Measurements from ENCODE around the gene MARVELD3.

The MARVELD3 gene

GRCh38 chr16:71659471-71659870, 33.5 kb downstream of the MARVELD3 start:
- H3K79me2 ChIP-seq (ENCODE audit: insufficient read depth, low read length): no peaks in the 10 kb centered on the region
- H4K20me1 ChIP-seq (ENCODE audit: insufficient read depth, low read length): no peaks in the 10 kb centered on the region
- no peaks in the 10 kb centered on the region for H3K4me1 ChIP-seq (ENCODE audit: insufficient read depth, low read length, severe bottlenecking)
- H3K27me3 ChIP-seq (ENCODE audit: insufficient read depth, low read length): no peaks in the 10 kb centered on the region
- H3K9me2 ChIP-seq (ENCODE audit: low read depth, low read length): no peaks in the 10 kb centered on the region
- no peak for TF ChIP-seq CTCF (IDR thresholded peaks at IDR 0.05; ENCODE audit: low read length)
- TF ChIP-seq EZH2 (IDR thresholded peaks at IDR 0.05; ENCODE audit: borderline replicate concordance, low read length): no peak
- H3K4me3 ChIP-seq (ENCODE audit: low read depth, low read length, poor library complexity, severe bottlenecking): no peak overlapping the region
- no peak overlapping the region for H3K4me2 ChIP-seq (ENCODE audit: low read length)
- no peak overlapping the region for H3K27ac ChIP-seq (ENCODE audit: low read depth, low read length, poor library complexity, severe bottlenecking)
- peaks cover 39% of the 10 kb centered on the region for H3K36me3 ChIP-seq (ENCODE audit: insufficient read depth, low read length)
- H3F3A ChIP-seq (ENCODE audit: insufficient read depth, low read length): no peaks in the 10 kb centered on the region
- no peak overlapping the region for H3K9ac ChIP-seq (ENCODE audit: low read length)
- no peaks in the 10 kb centered on the region for H3K9me3 ChIP-seq (ENCODE audit: low read length)
- H2AFZ ChIP-seq (ENCODE audit: low read length): no peak overlapping the region

- Histone ChIP-seq H2AFZ (ENCODE audit: low read length) (no peak overlapping the region), H4K20me1 (ENCODE audit: insufficient read depth, low read length) (no peaks in the 10 kb centered on the region)
Observed at GRCh38 chr16:71666264-71666663, 40.3 kb downstream of the MARVELD3 start.

GRCh38 chr16:71666928-71667707, 41.1 kb downstream of the MARVELD3 start:
- Histone ChIP-seq H3K9me2 (ENCODE audit: low read depth, low read length) (no peaks in the 10 kb centered on the region), H3K4me1 (ENCODE audit: insufficient read depth, low read length, severe bottlenecking) (no peaks in the 10 kb centered on the region), H3K27me3 (ENCODE audit: insufficient read depth, low read length) (no peaks in the 10 kb centered on the region), H3K4me3 (ENCODE audit: low read depth, low read length, poor library complexity, severe bottlenecking) (no peak overlapping the region), H3K9ac (ENCODE audit: low read length) (no peak overlapping the region), H3K9me3 (ENCODE audit: low read length) (no peaks in the 10 kb centered on the region), H3F3A (ENCODE audit: insufficient read depth, low read length) (no peaks in the 10 kb centered on the region), H3K27ac (ENCODE audit: low read depth, low read length, poor library complexity, severe bottlenecking) (no peak overlapping the region), H3K36me3 (ENCODE audit: insufficient read depth, low read length) (peaks cover 47% of the 10 kb centered on the region), H4K20me1 (ENCODE audit: insufficient read depth, low read length) (no peaks in the 10 kb centered on the region), H2AFZ (ENCODE audit: low read length) (no peak overlapping the region), H3K4me2 (ENCODE audit: low read length) (no peak overlapping the region), H3K79me2 (ENCODE audit: insufficient read depth, low read length) (no peaks in the 10 kb centered on the region)
- TF ChIP-seq CTCF (IDR thresholded peaks at IDR 0.05; ENCODE audit: low read length): no peak
- TF ChIP-seq EZH2 (IDR thresholded peaks at IDR 0.05; ENCODE audit: borderline replicate concordance, low read length): no peak

More at GRCh38 chr16:71666264-71666663, 40.3 kb downstream of the MARVELD3 start:
- Histone ChIP-seq H3K9me2 (ENCODE audit: low read depth, low read length) (no peaks in the 10 kb centered on the region), H3K4me2 (ENCODE audit: low read length) (no peak overlapping the region), H3K4me3 (ENCODE audit: low read depth, low read length, poor library complexity, severe bottlenecking) (no peak overlapping the region), H3K27ac (ENCODE audit: low read depth, low read length, poor library complexity, severe bottlenecking) (no peak overlapping the region), H3K9ac (ENCODE audit: low read length) (no peak overlapping the region), H3K27me3 (ENCODE audit: insufficient read depth, low read length) (no peaks in the 10 kb centered on the region), H3K79me2 (ENCODE audit: insufficient read depth, low read length) (no peaks in the 10 kb centered on the region), H3K36me3 (ENCODE audit: insufficient read depth, low read length) (peaks cover 47% of the 10 kb centered on the region), H3K9me3 (ENCODE audit: low read length) (no peaks in the 10 kb centered on the region), H3K4me1 (ENCODE audit: insufficient read depth, low read length, severe bottlenecking) (no peaks in the 10 kb centered on the region), H3F3A (ENCODE audit: insufficient read depth, low read length) (no peaks in the 10 kb centered on the region)
- TF ChIP-seq CTCF (IDR thresholded peaks at IDR 0.05; ENCODE audit: low read length) (no peak), EZH2 (IDR thresholded peaks at IDR 0.05; ENCODE audit: borderline replicate concordance, low read length) (no peak)
